Epidermal melanocyte (primary cell): ENCODE results near the gene RGL2.
"Not testable (repeated sequence)": the region's sequence is repeated elsewhere in the genome, so short reads cannot be mapped to it uniquely, and the experiment has no call there.

Experiments
- DNase-seq: peaks from one replicate; pipeline ENCODE4 v3.0.0; 2011; ENCODE audit warnings: low spot score; ENCODE audit not compliant: insufficient read length

RGL2 gene

GRCh38 chr6:33298773-33299236, at the start of gene RGL2:
Gene RGL2 (minus strand): TSS chr6:33298942. CDS start chr6:33298610, 332 bp downstream.
- DNase-seq = no peak

- no peak for DNase-seq
Observed at GRCh38 chr6:33347816-33348215, 49.1 kb upstream of the RGL2 start.

GRCh38 chr6:33346972-33347371, 48.2 kb upstream of the RGL2 start:
- not testable (repeated sequence) for DNase-seq

GRCh38 chr6:33344701-33345697, 46.3 kb upstream of the RGL2 start:
- peak; percentile 67 for DNase-seq

- DNase-seq = no peak
Observed at GRCh38 chr6:33343953-33344611, 45.3 kb upstream of the RGL2 start.

GRCh38 chr6:33343606-33343952, 44.8 kb upstream of the RGL2 start:
- not testable (repeated sequence) for DNase-seq

GRCh38 chr6:33339193-33339592, 40.5 kb upstream of the RGL2 start:
- DNase-seq = no peak

GRCh38 chr6:33336495-33336894, 37.8 kb upstream of the RGL2 start:
- DNase-seq = no peak

GRCh38 chr6:33335916-33336315, 37.2 kb upstream of the RGL2 start:
- no peak for DNase-seq

GRCh38 chr6:33333666-33334065, 34.9 kb upstream of the RGL2 start:
- no peak for DNase-seq

- no peak for DNase-seq
Observed at GRCh38 chr6:33330736-33331135, 32.0 kb upstream of the RGL2 start.

GRCh38 chr6:33329058-33329457, 30.3 kb upstream of the RGL2 start:
- no peak for DNase-seq

GRCh38 chr6:33324125-33324524, 25.4 kb upstream of the RGL2 start:
- no peak for DNase-seq

GRCh38 chr6:33323623-33323948, 24.8 kb upstream of the RGL2 start:
- no peak for DNase-seq

- no peak for DNase-seq
Observed at GRCh38 chr6:33321227-33321626, 22.5 kb upstream of the RGL2 start.

GRCh38 chr6:33320315-33321181, 21.8 kb upstream of the RGL2 start:
- DNase-seq = no peak

- no peak for DNase-seq
Observed at GRCh38 chr6:33319939-33320314, 21.2 kb upstream of the RGL2 start.

- no peak for DNase-seq
Observed at GRCh38 chr6:33318426-33319073, 19.8 kb upstream of the RGL2 start.

GRCh38 chr6:33317669-33318425, 19.1 kb upstream of the RGL2 start, which contains the start of gene ZBTB22:
Gene ZBTB22 (minus strand): TSS chr6:33317744. CDS start chr6:33316916, 828 bp downstream.
- peak; percentile 88 for DNase-seq

GRCh38 chr6:33317419-33317668, 18.6 kb upstream of the RGL2 start:
- no peak for DNase-seq
